Stimulated activated CD4-positive, alpha-beta T cell treated with anti-CD3 and anti-CD28 coated beads, Interleukin-1b, Interleukin-23, amount 100 ng/mL, for 1 hour (primary cell): ENCODE data around the gene THAP4.
"Not testable (repeated sequence)": the region's sequence is repeated elsewhere in the genome, so short reads cannot be mapped to it uniquely, and the experiment has no call there.

Experiments used
- DNase-seq, 2 donors: peaks; one replicate each; pipeline ENCODE4 v3.0.0-alpha.2; 2020; ENCODE audit warnings: low read depth in 2 of 2

The THAP4 gene

DNA sequence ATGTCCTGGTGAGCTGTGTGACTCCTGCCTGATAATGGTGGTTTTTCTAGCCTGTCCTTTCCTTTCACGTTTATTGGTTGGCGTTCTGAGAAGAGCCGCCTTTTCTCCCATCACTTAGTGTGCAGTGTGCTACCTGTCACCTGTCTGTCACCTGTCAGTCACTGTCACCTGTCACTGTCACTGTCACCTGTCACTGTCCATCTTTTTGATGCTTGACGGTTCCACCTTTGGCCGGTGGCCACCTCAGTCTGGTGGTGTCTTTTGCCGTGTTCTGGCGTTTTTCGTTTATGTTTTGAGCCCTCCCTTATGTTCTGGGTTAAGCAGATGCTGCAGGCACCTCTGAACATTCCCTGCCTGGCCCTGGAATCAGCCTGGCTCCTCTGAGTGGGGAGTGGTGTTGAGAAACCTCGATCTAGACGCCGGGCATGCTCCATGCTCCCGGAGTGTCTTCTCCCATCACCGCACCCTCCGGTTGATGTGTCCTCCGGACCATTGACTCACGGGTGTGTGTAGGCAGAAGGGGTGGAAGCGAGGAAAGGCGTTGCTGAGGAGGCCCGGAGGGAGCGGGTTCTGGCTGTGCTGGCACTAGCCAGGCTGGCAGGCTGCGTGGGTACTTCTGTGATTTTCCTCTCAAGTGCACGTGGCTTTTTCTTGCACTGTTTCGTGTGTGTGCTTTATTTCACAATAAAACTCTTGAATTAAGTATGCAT lies 28.9 kb upstream of the THAP4 start:
- DNase-seq = no peak

DNA sequence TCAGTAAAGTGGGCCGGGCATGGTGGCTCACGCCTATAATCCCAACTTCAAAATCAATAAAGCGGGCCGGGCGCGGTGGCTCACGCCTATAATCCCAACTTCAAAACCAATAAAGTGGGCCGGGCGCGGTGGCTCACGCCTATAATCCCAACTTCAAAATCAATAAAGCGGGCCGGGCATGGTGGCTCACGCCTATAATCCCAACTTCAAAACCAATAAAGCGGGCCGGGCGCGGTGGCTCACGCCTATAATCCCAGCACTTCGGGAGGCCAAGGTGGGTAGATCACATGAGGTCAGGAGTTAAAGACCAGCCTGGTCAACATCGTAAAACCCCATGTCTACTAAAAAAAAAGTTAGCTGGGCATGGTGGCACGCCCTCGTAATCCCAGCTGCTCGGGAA lies 25.8 kb upstream of the THAP4 start:
- DNase-seq = not testable (repeated sequence)

DNA sequence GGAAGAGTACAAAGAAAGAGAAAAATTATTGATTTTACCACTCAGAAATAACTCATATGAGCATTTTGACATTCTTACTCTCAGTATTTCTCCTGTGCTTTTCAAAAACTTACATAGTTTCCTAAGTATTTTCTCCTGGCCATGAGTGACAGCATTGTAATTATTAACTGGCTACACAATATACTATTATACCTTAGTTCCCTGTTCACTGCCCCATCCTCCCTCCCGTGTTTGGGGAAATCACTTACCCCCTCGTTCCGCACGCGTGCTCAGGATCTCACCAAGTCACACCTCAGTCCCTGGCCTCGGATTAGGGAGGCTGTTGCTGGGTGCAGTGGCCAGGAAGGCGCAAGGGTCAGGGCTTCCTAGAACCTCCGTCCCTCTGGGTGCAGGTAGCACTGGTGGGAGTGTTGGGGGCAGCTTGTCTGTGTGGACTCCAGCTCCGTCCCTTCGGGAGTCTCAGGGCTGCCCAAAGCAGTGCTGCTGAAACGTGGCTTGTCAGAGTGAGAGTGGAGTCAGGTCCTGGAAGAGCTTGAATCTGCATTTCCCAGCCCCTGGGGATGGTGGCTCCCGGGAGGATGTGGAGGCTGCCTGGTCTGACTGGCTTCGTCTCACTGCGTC lies 23.7 kb upstream of the THAP4 start:
- no peak for DNase-seq

DNA sequence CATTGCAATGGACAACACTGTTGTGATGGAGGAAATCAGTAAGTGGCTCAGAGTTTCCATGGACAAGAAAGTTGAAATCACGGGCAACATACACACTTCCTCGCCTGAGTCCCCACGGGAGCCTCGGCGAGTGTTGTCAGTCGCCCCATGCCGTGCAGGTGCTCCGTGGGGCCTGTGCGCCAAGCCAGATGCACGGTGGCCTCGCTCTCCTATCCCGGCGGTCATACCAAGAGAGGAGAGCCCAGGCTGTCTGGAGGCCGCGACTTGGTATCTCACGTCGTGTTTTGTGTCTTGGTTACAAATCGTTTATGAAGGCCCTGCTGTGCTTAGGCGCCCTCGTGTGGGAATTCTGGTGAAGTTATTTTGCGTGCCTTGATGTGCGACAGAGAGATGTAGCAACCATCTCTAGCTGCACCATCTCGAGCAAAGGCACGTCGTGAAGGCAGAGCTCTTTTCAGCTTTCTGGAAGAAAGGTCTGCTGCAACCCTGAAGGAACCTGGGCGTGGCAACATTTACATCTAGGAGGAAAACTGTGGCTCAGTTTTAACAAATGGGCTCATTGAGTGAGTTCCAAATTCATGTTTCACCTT lies 22.3 kb upstream of the THAP4 start:
- DNase-seq = no peak

DNA sequence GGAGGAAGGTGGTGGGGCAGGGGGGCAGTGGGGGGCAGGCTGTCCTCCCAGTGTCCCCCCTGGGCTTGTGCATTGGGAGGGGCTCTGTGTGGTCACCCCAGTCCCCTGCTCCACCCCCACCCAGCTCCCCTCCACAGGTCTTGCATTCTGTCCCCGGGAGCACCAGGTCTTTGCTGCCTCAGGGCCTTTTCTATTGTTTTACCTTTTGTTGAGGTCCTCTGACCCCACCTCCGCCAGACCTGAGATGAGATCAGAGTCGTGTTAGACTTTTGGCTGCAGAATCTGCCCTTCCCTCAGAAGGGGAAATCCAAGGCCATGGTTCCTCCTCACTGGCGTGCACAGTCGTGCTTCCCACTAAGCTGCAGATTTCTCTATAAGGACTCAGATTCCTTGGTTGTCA lies 21.3 kb upstream of the THAP4 start:
- DNase-seq = no peak

DNA sequence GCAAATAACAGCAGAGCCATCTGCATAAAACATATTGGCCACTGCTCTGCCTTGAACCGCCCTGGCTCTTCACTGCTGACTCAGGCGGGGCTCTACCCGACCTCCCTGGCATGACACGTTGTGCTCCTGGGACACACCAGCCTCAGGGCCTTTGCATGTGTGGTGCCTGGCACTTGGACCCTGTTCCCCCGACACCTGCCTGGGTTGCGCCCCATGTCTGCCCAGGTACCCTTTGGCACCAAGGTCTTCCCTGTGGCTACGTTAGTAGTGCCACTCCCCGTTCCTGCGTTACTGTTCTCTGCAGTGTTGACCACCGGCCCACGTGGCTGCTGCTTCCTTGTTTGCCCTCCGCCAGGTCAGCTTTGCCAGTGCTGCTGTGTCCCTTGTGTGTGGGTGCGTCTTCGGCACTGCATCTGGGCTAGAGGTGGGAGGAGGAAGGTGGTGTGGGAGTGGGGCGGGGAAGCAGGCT lies 20.9 kb upstream of the THAP4 start:
- DNase-seq = no peak

DNA sequence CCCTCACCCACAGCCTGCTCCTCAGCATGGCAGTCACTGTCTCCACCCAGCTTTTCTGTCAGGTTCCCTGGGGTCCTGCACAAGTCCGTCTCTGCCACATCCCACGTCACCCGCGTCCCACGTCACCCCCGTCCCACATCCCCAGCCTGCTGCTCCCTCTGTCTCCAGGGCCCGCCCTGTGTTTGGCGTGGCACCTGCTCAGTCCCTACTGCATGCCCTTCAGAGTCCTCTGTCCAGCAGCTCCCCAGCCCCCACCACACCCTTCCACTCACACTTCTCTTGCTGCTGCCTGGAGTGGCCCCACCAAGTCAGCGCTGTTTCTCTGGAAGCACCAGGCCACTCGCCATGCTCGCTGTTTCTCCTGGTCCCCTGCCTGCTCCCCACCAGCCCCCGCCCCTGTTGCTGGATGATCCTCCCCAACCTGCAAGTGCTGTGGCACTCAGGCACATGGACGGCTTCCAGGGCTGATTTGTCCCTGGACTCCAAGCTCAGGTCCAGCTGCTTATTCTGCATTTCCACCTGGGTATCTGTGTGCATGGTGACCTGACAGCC lies 19.3 kb upstream of the THAP4 start:
- DNase-seq = no peak

DNA sequence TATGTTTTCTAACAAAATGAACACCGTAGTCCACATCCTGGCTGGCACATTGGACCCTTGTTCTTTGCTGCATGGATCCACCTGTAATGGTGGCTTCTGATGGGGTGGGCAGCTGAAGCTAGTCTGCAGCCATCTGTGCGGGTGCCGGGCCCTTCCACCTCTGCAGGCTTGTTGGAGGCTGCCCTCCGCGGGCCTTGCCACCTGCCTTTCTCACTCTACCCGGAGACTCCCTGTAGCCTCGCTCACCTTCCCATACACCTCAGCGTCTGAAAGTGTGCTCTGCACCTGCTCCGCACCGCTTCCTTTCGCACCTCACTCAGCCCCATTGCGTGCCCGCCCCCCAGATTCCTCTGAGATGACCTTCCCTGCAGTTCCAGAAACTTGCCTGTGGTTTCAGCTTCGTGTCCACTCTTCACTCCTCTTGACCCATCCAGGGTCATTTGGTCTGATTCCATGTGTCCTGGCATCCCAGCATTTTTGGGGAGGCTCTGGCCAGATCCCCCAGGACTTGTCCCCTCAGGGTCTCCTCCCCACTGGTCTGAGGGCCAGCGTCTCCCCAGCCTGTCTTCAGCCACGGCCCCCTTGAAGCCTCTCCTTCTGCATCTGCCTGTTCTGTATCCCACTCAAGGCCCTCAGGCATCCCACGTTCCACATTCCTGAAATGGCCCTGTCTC lies 18.7 kb upstream of the THAP4 start:
- no peak for DNase-seq

DNA sequence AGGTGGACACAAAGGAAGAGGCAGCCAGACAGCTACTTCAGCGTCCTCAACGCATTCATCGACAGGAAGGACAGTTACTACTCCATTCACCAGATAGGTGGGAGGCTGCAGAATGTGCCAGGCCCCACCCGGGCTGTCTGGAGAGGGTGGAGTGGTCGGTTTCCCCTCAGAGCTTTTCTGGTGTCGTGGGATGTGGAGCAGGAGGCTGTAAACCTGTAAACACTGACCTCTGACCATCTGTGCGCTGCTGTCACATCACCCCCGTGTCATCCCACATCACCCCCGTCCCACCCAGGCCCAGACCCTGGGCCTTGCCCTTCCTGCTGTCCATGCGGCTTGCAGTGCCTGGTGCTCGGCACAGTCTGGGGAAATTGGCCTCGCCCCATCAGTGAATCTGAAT lies 17.6 kb upstream of the THAP4 start:
- no peak for DNase-seq

DNA sequence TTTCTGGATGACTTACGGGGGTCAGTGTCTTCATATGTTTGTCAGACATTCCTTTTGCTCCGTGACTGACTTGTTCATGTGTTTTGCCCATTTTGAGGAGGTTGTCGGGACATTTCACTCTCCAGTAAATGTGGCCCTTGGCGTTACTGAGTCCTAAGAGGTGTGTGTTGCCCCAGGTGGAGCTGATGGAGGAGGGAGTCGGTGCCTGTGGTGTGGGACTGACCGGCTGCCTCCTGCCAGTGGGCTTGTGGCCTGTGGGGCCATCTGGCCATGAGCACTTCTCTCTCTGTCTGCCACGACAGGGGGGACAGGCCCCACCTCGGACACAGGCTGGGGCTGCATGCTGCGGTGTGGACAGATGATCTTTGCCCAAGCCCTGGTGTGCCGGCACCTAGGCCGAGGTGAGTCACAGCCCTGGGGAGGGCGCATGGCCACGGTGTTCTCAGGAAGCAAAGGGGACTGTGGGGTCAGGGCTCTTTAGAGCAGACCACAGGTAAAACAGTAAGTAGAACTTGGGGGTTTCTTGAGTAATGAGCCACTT lies 16.3 kb upstream of the THAP4 start:
- DNase-seq = no peak

DNA sequence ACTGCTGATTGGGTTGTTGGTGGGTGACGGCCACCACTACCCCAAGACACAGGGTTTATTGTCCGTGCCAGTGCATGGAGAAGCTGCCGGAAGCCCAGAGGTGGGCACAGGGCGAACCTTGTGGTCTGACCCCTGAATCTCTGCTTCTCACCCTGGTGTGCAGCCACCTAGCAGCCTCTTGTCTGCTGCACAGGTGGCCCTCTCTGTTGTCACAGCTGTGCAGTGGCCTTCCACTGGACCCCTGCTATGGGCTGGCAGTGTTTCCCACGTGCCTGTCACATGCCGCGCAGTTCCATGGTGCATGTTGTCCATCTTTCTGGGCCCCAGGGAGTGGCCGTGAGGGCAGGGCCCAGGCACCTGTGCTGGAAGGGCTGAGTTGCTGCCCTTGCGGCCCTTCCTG lies 15.8 kb upstream of the THAP4 start:
- no peak for DNase-seq

DNA sequence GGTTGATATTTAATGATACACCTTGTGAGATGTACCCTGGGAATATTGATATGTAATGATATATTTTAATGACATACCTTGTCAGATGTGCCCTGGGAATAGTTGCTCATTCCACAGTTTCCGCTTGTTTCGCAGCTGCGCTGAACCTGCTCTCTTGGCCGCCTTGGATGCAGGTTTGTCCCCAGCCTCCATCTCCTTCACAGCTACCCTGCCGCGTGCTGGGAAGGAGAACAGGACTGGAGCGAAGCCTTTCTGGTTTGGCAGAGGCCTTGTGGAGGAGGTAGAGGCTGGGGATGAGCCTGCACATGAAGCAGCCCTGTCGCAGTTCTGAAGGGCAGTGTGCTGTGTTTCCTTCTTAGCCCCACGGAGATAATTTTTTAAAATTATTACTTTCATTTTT lies 15.2 kb upstream of the THAP4 start:
- DNase-seq = no peak

DNA sequence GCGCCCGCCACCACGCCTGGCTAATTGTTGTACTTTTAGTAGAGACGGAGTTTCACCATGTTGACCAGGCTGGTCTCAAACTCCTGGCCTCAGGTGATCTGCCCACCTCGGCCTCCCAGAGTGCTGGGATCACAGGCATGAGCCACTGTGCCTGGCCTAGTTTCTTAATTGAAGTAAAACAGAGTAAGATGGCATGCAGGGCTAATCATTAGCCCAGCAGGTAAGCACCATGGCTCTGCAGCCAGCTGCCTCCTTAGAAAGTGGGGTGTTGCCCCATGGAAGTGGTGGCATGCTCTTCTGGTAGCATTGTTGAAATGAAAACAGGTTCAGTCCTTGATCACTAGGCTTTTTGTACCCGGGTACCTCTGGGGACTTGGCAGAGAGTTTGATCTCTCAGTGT lies 13.0 kb upstream of the THAP4 start:
- DNase-seq = no peak

DNA sequence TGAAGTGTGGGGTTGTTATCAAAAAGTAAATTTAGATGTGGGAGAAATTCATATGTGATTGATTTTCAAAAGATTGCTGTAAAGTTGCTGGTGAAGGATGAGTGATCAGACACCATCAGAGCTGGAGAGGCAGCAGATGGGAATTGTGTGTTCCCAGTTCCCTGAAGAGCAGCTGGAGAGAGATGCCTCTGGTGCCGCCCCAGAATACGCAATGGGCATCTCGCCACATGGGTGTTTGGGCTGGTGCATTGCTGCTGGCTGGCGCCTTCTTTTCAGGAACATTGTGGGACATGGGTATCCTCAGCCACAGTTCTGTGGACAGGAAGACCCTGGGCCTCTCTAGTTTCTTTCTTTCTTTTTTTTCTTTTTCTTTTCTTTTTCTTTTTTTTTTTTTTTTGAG lies 12.4 kb upstream of the THAP4 start:
- no peak for DNase-seq

DNA sequence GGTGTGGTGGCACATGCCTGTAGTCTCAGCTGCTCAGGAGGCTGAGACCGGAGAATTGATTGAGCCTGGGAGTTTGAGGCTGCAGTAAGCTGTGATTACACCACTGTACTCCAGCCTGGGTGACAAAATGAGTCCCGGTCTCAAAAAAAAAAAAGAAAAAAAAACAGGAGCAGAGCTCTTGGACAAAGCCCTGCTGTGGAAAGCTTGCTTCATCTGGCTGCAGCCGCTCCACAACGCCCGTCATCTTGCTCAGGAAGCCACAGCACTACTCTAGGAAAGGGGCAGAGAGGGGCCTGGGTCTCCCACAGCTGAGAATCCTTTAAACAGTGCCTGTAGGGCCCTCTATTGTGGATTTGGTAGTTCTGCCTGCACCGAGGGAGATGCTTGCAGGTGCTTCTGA lies 11.5 kb upstream of the THAP4 start:
- DNase-seq = no peak

DNA sequence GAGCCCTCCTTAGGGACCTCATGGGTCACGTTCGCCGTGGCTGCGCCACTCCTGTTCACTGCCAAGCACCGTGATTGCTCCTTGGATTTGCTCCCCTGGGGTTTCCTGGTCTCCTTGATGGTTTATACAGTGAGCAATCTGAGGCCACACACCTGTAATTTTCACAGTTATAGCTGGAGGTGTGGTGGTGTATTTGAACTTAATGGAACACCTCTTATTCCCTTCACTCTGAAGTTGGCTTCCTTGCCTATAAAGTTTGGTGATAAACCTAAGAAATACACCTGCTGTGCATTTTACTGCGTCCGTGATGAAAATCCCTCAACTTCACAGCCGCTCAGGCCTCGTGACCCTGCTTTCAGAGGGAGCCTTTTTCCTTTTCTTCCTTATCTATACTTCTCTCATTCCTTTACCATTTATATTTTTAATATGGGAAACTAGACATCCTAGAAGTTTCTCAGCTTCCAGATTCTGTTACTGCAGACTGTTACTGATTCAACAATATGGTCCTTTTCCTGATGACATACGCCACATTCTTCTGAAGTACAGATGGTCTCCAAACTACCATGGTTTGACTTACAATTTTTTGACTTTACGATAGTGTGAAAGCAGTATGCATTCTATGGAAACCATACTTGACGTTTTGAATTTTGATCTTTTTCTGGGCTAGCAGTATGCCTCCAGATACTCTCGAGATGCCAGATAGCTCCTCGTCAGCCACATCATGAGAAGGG lies 9.1 kb upstream of the THAP4 start:
- no peak for DNase-seq

DNA sequence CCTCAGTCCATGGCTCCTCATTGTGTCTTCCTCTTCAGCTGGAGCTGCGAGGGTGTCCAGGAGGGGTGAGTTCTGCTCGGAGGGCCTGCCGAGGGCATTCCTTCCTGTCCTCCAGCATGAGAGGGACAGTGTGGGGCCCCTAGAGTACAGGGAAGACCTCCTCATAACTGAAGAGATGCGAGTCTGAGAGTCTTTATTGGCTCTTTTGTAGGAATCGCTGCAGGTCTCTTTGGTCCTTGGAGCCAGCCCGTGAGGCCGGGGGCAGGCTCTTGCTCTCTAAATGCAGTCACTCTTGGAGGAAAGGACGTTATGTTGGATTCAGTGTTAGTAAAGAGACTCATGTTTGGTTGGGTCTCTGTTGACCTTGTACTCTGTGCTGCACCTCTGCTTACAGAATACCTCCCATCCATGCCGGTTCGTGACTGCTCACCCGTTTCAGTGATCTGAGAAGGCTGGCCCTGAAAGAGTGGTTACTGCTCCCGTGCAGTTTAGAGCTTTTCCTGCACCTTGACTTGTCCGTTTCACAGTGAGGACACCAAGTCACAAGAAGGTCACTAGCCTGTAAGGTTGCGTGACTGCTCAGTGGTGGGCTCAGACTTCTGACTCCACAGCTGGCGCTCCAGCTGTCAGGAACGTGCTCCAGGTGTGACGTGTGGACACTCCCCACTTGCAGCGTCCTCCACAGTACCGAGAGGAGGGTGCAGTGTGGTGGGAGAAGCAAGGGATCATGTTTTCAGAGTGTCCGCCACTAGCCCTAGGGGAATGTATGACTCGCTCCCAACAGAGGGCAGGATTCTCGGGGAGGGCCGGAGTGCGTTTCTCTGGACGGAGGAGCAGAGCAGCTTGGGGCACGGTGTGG lies 8.3 kb upstream of the THAP4 start:
- no peak for DNase-seq

DNA sequence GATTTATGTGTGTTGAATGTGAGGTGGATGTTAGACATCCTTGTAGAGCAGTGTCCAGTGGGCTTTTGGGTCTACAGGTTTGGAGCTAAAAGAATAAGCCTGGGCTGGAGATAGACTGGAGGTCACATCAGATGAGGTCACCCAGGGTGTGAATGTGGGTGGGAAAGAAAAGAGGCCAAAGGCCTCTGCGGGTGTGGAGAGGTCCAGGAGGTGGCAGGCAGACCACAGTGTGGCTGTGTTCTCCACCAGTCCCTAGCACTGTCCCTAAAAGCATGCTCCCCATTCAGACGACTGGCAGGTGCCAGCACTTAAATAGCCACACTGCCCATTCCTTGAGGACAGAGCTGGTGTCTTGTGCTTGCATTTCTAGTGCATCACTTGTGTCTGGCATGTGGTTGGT lies 4.7 kb upstream of the THAP4 start:
- DNase-seq = no peak

DNA sequence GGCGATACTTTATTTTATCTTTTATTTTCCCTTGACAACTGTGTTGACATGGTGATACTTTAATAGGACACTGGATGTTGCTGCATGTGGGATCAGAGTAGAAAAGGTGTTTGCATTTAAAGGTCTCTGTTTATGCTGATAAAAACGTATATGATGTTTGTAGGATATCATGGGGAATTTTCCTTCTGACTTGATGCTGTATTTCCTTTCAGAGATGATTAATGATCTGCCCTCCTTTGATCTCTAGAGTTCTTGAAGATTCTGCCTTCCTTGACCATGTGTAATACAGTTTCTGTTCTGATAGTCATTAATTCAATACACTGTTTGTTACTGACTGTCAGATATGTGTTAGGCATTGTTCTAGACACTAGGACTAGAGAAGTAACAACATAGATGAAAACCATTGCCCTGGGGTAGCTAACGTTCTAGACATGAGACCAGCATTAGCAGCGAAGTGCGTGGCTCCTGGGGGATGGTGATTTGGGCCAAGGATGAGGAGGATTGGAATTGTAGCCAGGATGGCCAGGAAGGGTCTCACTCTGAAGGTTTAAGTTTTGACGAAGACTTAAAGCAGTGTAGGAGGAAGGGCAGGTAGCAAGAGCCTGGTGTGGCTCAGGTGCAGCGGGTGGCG lies 3.3 kb upstream of the THAP4 start:
- DNase-seq = no peak

DNA sequence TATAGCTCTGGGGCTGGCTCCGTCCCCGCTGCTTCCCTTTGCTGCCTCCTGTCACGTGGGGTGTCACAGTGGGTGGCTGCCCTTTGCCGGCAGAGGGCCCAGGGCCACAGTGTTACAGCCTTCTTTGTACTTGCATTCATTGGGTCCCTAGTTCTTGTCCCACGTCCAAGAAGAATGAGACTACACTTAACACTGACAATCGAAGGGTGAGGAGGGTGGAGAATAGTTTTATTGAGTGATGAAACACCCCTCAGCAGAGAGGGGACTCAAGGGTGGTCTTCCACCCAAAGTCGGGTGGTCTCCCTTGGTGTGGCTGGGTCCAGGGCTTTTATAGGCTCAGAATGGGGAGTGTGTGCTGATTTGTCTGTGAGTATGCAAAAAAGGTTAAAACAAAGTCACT lies 2.4 kb upstream of the THAP4 start:
- no peak for DNase-seq
